Measurements from ENCODE around the gene OR2AT4.

DNA sequence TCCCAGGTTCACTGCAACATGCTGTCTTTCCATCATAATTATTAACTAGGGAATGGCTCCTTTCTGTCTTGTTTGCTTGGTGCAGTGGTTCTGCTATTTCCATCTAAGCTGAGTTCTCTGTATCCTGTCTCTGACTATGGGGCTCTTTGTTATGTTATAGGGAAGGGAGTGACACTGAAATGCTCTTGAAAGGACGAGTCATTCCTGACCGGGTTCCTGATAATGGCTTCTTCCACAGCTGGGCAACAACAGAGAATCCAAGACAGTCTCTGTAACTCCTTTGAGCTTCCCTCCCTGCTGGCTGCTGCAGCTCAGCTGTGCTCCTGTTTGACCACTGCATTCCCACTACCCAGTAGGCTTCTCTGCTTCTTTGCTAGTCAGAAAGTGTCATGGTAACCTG lies 24.1 kb downstream of the OR2AT4 start:
- TF ChIP-seq CTCF (IDR thresholded peaks at IDR 0.05; ENCODE audit: low read length): no peak
- TF ChIP-seq EZH2phosphoT487 (IDR thresholded peaks at IDR 0.05; ENCODE audit: low read length): no peak
- TF ChIP-seq EZH2 (optimal IDR thresholded peaks at IDR 0.05; ENCODE audit: low read depth, low read length): no peak

Data from MM.1S (cell line).